HL-60 (cell line): ENCODE data around the gene FAM13C.

Experiments
- CTCF ChIP-seq: IDR thresholded peaks from one replicate; pipeline ENCODE4 v1.5.1; 2011; ENCODE audit warnings: low read length, control low read depth, inconsistent platforms; ENCODE audit not compliant: insufficient read depth
- GABPA ChIP-seq: IDR thresholded peaks from 2 replicates; pipeline ENCODE4 v1.6.1; 2012; ENCODE audit warnings: low read depth
- REST ChIP-seq: IDR thresholded peaks from 2 replicates; pipeline ENCODE4 v1.6.1; 2012; ENCODE audit warnings: low read depth; ENCODE audit not compliant: insufficient replicate concordance

GRCh38 chr10:59290448-59290847 lies 71.9 kb downstream of the FAM13C start:
- TF ChIP-seq CTCF (no peak), GABPA (no peak), REST (no peak)
